HUES48 (cell line): ENCODE data around the gene PSG1.
"Not testable (repeated sequence)": the region's sequence is repeated elsewhere in the genome, so short reads cannot be mapped to it uniquely, and the experiment has no call there.

ENCODE experiments used
- H3K27ac ChIP-seq: one replicate; pipeline ENCODE4 v1.7.0; 2013; ENCODE audit warnings: low read depth, low read length, inconsistent platforms
- H3K27me3 ChIP-seq: 2 replicates; pipeline ENCODE4 v1.6.1; 2013; ENCODE audit warnings: mild to moderate bottlenecking, low read length; ENCODE audit not compliant: control insufficient read depth, insufficient read depth
- H3K36me3 ChIP-seq: 2 replicates; pipeline ENCODE4 v1.6.1; 2013; ENCODE audit warnings: low read length; ENCODE audit not compliant: control insufficient read depth, insufficient read depth
- H3K4me1 ChIP-seq: 2 replicates; pipeline ENCODE4 v1.6.1; 2013; ENCODE audit warnings: mild to moderate bottlenecking, low read length; ENCODE audit not compliant: control insufficient read depth, insufficient read depth
- H3K4me3 ChIP-seq: 2 replicates; pipeline ENCODE4 v1.5.1; 2013; ENCODE audit warnings: mild to moderate bottlenecking, low read depth, low read length
- H3K9ac ChIP-seq: 2 replicates; pipeline ENCODE4 v1.6.1; 2013; ENCODE audit warnings: mild to moderate bottlenecking, low read depth, low read length, moderate library complexity
- H3K9me3 ChIP-seq: 2 replicates; pipeline ENCODE4 v1.6.1; 2013; ENCODE audit warnings: low read length; ENCODE audit not compliant: control insufficient read depth, insufficient read depth

The PSG1 gene

GRCh38 chr19:42852821-42853220 is 26.7 kb downstream of the PSG1 start:
- not testable (repeated sequence) for H3K36me3 ChIP-seq, H3K4me3 ChIP-seq, H3K27ac ChIP-seq, H3K4me1 ChIP-seq, H3K27me3 ChIP-seq, H3K9ac ChIP-seq
- peaks cover 39% of the 10 kb centered on the region for H3K9me3 ChIP-seq

- not testable (repeated sequence) for H3K4me1 ChIP-seq, H3K27me3 ChIP-seq, H3K9ac ChIP-seq, H3K27ac ChIP-seq, H3K4me3 ChIP-seq, H3K36me3 ChIP-seq
- H3K9me3 ChIP-seq, result peaks cover 40% of the 10 kb centered on the region
Measured at GRCh38 chr19:42851718-42852280, 27.7 kb downstream of the PSG1 start.

- H3K27ac ChIP-seq, result no peak overlapping the region
- H3K9ac ChIP-seq, result no peak overlapping the region
- no peaks in the 10 kb centered on the region for H3K36me3 ChIP-seq
- H3K4me3 ChIP-seq, result no peak overlapping the region
- no peaks in the 10 kb centered on the region for H3K27me3 ChIP-seq
- peaks cover 36% of the 10 kb centered on the region for H3K9me3 ChIP-seq
- H3K4me1 ChIP-seq, result no peaks in the 10 kb centered on the region
Measured at GRCh38 chr19:42850981-42851717, 28.4 kb downstream of the PSG1 start.

GRCh38 chr19:42846597-42846996 is 32.9 kb downstream of the PSG1 start:
- no peak overlapping the region for H3K4me3 ChIP-seq
- H3K9ac ChIP-seq, result no peak overlapping the region
- H3K36me3 ChIP-seq, result no peaks in the 10 kb centered on the region
- H3K27me3 ChIP-seq, result no peaks in the 10 kb centered on the region
- H3K4me1 ChIP-seq, result no peaks in the 10 kb centered on the region
- no peak overlapping the region for H3K27ac ChIP-seq
- H3K9me3 ChIP-seq, result peaks cover 28% of the 10 kb centered on the region

- not testable (repeated sequence) for H3K4me3 ChIP-seq, H3K27ac ChIP-seq
Measured at GRCh38 chr19:42843631-42844030, 35.9 kb downstream of the PSG1 start.

GRCh38 chr19:42832746-42833442 is 46.6 kb downstream of the PSG1 start:
- H3K36me3 ChIP-seq, H3K4me3 ChIP-seq, H3K4me1 ChIP-seq, H3K27ac ChIP-seq, H3K27me3 ChIP-seq, H3K9ac ChIP-seq: not testable (repeated sequence)
- peaks cover 22% of the 10 kb centered on the region for H3K9me3 ChIP-seq

More at GRCh38 chr19:42843631-42844030, 35.9 kb downstream of the PSG1 start:
- not testable (repeated sequence) for H3K27me3 ChIP-seq, H3K9ac ChIP-seq, H3K36me3 ChIP-seq, H3K4me1 ChIP-seq
- H3K9me3 ChIP-seq, result peaks cover 27% of the 10 kb centered on the region

GRCh38 chr19:42832023-42832680 is 47.4 kb downstream of the PSG1 start:
- H3K27me3 ChIP-seq, H3K9ac ChIP-seq, H3K27ac ChIP-seq, H3K36me3 ChIP-seq, H3K4me1 ChIP-seq, H3K4me3 ChIP-seq: not testable (repeated sequence)
- peaks cover 22% of the 10 kb centered on the region for H3K9me3 ChIP-seq

GRCh38 chr19:42831221-42832019 is 48.1 kb downstream of the PSG1 start:
- no peaks in the 10 kb centered on the region for H3K4me1 ChIP-seq
- H3K27ac ChIP-seq, result no peak overlapping the region
- no peaks in the 10 kb centered on the region for H3K27me3 ChIP-seq

GRCh38 chr19:42821306-42821977 is 58.1 kb downstream of the PSG1 start:
- H3K27me3 ChIP-seq, H3K9ac ChIP-seq, H3K36me3 ChIP-seq, H3K27ac ChIP-seq, H3K4me3 ChIP-seq, H3K4me1 ChIP-seq: not testable (repeated sequence)
- H3K9me3 ChIP-seq, result peaks cover 41% of the 10 kb centered on the region

More at GRCh38 chr19:42831221-42832019, 48.1 kb downstream of the PSG1 start:
- H3K9me3 ChIP-seq, result peaks cover 22% of the 10 kb centered on the region
- no peaks in the 10 kb centered on the region for H3K36me3 ChIP-seq
- H3K9ac ChIP-seq, result no peak overlapping the region
- H3K4me3 ChIP-seq, result no peak overlapping the region

GRCh38 chr19:42819960-42820650 is 59.4 kb downstream of the PSG1 start:
- not testable (repeated sequence) for H3K36me3 ChIP-seq, H3K4me1 ChIP-seq, H3K4me3 ChIP-seq, H3K9ac ChIP-seq, H3K27me3 ChIP-seq, H3K27ac ChIP-seq
- peaks cover 38% of the 10 kb centered on the region for H3K9me3 ChIP-seq
